Measurements from ENCODE around the gene DCTN2.
"Not testable (repeated sequence)": the region's sequence is repeated elsewhere in the genome, so short reads cannot be mapped to it uniquely, and the experiment has no call there.

Gene DCTN2

GRCh38 chr12:57576613-57577160 lies 29.7 kb upstream of the DCTN2 start:
- DNase-seq = no peak

GRCh38 chr12:57575771-57576612 lies 29.0 kb upstream of the DCTN2 start:
- no peak for DNase-seq

- DNase-seq = no peak
Measured at GRCh38 chr12:57574795-57575194, 27.8 kb upstream of the DCTN2 start.

GRCh38 chr12:57571926-57572762 lies 25.2 kb upstream of the DCTN2 start:
- DNase-seq = no peak

GRCh38 chr12:57570438-57570837 lies 23.4 kb upstream of the DCTN2 start:
- DNase-seq = not testable (repeated sequence)

GRCh38 chr12:57569858-57570257 lies 22.9 kb upstream of the DCTN2 start:
- no peak for DNase-seq

GRCh38 chr12:57568838-57569237 lies 21.8 kb upstream of the DCTN2 start:
- DNase-seq = no peak

GRCh38 chr12:57564178-57564740 lies 17.3 kb upstream of the DCTN2 start:
- DNase-seq = no peak

- no peak for DNase-seq
Measured at GRCh38 chr12:57563358-57563757, 16.4 kb upstream of the DCTN2 start.

- DNase-seq = not testable (repeated sequence)
Measured at GRCh38 chr12:57561117-57561516, 14.1 kb upstream of the DCTN2 start.

- no peak for DNase-seq
Measured at GRCh38 chr12:57560516-57560915, 13.5 kb upstream of the DCTN2 start.

GRCh38 chr12:57558864-57559263 lies 11.9 kb upstream of the DCTN2 start:
- no peak for DNase-seq

- no peak for DNase-seq
Measured at GRCh38 chr12:57554897-57555296, 7.9 kb upstream of the DCTN2 start.

- DNase-seq = no peak
Measured at GRCh38 chr12:57554453-57554852, 7.5 kb upstream of the DCTN2 start.

GRCh38 chr12:57553343-57554202 lies 6.6 kb upstream of the DCTN2 start:
- no peak for DNase-seq

- no peak for DNase-seq
Measured at GRCh38 chr12:57552835-57553313, 5.9 kb upstream of the DCTN2 start.

- no peak for DNase-seq
Measured at GRCh38 chr12:57552306-57552651, 5.3 kb upstream of the DCTN2 start.

GRCh38 chr12:57551637-57552305 lies 4.8 kb upstream of the DCTN2 start:
- DNase-seq = no peak

- no peak for DNase-seq
Measured at GRCh38 chr12:57550641-57551549, 3.9 kb upstream of the DCTN2 start.

- DNase-seq = peak; percentile 66 to 75
Measured at GRCh38 chr12:57549909-57550640, 3.1 kb upstream of the DCTN2 start, which contains the start of gene KIF5A. TSS of gene KIF5A (plus strand) at chr12:57550044. CDS start at chr12:57550272, 228 bp downstream.
